Suppressor macrophage treated with lipopolysaccharide for 4 hours (primary cell): Measurements from ENCODE around the gene TP53I11.
A peak's percentile ranks its signal among the peaks of the same experiment; 100 is the strongest.

Experiments used
- DNase-seq: peaks from one replicate; pipeline ENCODE4 v3.0.0-alpha.2; 2020

Gene TP53I11

GRCh38 chr11:44911029-44911814 is 39.5 kb downstream of the TP53I11 start:
- peak; percentile 92 for DNase-seq

DNA sequence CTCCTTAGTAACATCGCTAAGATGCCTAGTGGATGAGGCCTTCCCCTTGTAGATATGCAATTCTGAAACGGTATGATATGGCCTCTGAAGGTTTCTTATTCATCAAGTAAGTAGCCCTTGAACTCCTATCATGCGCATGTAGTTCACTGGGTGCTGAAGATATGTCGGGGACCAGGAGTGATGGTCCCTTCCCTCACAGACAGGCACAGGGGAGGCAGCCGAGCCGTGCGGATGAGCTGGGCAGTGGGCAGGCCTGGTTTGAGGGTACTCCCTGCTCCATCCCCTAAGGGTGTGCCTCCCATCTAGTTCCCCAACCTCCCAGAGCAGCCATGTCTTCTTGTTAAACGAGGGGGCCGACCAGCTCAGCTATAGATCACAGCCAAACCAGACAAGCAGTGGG is 40.1 kb downstream of the TP53I11 start:
- DNase-seq, result no peak

GRCh38 chr11:44909557-44909956 is 41.1 kb downstream of the TP53I11 start:
- DNase-seq, result no peak

GRCh38 chr11:44906649-44907048 is 44.0 kb downstream of the TP53I11 start:
- no peak for DNase-seq

GRCh38 chr11:44905131-44905866 is 45.4 kb downstream of the TP53I11 start:
- no peak for DNase-seq

DNA sequence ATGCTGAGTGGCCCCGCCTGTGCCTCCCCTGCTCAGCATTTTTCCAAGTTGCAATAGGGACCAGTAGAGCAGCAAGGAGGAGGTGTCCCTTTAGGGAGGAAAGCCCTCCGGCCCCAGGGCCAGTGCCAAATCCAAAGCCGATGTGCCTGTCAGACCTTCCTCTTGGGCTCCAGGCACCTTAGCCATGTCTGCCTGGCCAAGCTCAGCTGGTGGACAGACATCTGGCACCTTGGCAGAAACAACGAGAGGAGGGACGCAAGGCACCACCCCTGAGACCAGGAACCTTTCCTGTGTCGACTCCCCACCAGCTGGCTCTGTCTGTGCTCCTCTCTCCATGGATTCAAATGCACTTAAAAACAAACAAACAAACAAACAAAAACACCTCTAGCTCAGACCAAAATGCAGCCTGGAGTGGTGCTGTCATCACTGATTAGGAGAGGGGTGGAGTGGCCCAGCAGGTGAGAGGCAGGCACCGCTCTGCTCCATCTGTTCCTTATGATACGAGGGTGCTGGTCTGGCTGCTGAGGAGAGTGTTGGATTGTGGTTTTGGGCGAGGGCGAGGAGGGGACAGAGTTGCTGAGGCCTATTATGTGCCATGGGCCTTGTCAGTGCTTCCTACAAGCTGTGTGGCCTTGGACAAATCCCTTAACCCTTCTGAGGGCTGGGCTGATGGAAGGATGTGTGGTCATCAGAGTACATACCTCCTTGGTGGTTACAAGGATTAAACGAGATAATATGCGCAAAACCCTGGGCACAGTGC is 46.2 kb downstream of the TP53I11 start:
- no peak for DNase-seq

- DNase-seq, result no peak
Observed at GRCh38 chr11:44903518-44903917, 47.2 kb downstream of the TP53I11 start.

GRCh38 chr11:44903035-44903434 is 47.6 kb downstream of the TP53I11 start:
- no peak for DNase-seq

GRCh38 chr11:44901786-44902185 is 48.9 kb downstream of the TP53I11 start:
- DNase-seq, result no peak

- DNase-seq, result no peak
Observed at GRCh38 chr11:44901120-44901633, 49.5 kb downstream of the TP53I11 start.

DNA sequence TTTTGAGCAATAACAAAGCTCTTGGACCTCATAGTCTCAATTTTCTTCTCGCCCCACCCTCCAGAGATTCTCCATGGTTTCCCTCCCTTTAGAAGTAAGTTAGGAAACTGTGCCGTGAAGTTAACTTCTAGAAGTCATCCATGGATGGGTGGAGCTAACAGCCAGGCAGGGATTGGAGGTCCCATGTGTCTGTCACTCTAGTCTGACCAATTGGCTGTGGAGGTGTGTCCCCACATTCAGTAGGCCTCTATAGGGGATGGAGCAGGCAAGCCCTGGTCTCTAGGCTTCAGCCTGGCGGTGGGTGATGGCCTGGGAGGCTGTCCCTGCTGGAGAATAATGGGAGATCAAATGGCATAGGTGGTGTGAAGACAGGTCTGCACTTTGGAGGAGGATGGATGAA is 50.7 kb downstream of the TP53I11 start:
- DNase-seq, result peak; percentile 47

- peak; percentile 75 for DNase-seq
Observed at GRCh38 chr11:44893846-44894617, 56.7 kb downstream of the TP53I11 start.

DNA sequence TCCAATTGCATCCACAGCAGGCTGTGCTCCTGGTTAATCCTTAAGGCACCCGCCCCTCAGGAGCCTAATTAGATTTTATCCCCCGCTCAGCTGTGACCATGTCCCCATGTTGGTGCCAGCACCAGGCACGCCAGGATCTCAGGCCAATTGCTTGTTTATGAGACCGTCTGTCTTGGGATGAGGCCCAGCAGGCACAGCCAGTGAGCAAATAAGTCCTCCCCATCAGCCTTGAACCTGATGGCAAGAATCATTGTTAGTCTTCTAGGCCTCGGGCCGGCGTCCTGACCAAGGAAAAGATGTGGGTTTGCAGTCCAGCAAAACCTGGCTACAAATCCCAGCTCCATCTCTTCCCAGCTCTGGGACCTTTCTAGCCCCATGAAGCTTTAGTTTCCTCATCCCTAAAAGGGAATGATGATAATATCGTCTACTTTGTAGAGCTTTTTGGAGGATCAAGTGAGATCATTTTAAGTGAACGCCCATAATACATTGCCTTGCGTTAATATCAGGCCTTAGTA is 57.3 kb downstream of the TP53I11 start:
- DNase-seq, result no peak

- DNase-seq, result no peak
Observed at GRCh38 chr11:44892843-44893242, 57.8 kb downstream of the TP53I11 start.

GRCh38 chr11:44889266-44889665 is 61.4 kb downstream of the TP53I11 start:
- no peak for DNase-seq

GRCh38 chr11:44887636-44888035 is 63.0 kb downstream of the TP53I11 start:
- no peak for DNase-seq

DNA sequence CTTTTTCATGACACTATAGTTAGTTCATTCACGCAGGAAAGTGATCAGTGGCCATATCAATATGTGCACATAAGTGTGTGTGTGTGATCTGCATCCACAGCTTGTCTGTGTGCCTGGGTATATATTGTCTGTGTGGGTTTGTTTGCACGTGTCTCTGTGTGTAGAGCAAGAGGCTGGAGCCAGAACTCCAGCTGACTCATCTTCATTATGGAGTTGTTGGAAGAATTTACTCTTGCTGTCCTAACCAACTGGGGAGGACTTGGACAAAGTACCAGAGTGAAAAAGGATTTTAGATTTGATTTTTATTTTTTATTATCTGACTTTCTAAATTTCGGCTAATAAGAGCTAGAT is 63.9 kb downstream of the TP53I11 start:
- DNase-seq, result no peak

GRCh38 chr11:44885919-44886789 is 64.5 kb downstream of the TP53I11 start:
- DNase-seq, result no peak

- DNase-seq, result no peak
Observed at GRCh38 chr11:44885065-44885810, 65.4 kb downstream of the TP53I11 start.

DNA sequence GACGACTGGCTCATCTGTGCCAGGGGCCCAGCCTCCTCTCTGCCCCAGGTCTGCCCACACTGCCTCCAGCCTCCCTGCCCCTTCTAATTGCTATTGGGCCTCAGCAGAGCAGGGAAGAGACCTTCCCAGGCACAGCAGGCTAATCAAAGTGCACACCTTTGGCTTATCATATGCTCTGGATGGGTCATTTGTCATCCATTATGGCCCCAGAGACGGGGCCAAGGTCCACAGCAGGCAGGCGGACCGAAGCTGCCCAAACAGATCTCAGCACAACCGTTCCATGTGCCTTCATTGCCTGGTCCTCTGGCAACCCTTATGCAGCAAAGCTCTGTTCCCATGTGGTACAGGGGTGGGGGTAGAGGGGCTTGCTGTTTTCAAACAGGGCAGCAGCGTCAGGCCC is 66.6 kb downstream of the TP53I11 start:
- no peak for DNase-seq

DNA sequence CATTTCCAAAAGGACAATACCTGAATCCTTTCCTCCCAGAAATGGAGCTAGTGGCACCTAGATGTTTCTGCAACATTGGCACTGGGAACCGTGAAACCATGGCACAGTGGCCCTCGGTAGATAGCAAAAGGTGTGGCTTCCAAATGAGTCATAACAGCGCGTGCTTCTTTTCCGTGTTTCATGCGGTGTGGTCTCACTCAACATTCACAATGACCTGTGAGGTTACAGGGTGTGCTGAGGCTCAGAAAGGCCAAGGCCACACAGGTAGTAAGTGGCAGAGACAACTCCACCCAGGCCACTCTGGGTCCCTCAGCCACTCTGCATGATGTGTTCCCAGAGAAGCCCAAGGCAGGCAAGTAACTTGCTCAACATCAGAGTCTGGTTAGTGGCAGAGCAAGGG is 67.4 kb downstream of the TP53I11 start:
- DNase-seq, result no peak
